Neural cell (in vitro differentiated cells): ENCODE measurements around the gene NR4A3. TPM values are rescaled to one million over a fixed set of nuclear protein-coding genes. Genes with fewer than 3 reads are reported as not detected.

Source experiments
- H2AFZ ChIP-seq: fragments of 200-600, 300-800 bp; sonication (generic), shearing (Covaris generic); 2 replicates; pipeline ENCODE4 v1.6.0; 2014; ENCODE audit warnings: low read depth, mild to moderate bottlenecking, antibody characterized with exemption, low read length, moderate library complexity
- H3F3A ChIP-seq: fragments of 200-600 bp; shearing (Covaris generic); 2 replicates; pipeline ENCODE4 v1.6.1; 2016; ENCODE audit warnings: mild to moderate bottlenecking, moderate library complexity, mixed read lengths, antibody characterized with exemption, low read length; ENCODE audit not compliant: insufficient read depth, poor library complexity, severe bottlenecking
- H3K27ac ChIP-seq: fragments of 200-600, 300-800 bp; sonication (generic), shearing (Covaris generic); 2 replicates; pipeline ENCODE4 v1.5.1; 2014; ENCODE audit warnings: mild to moderate bottlenecking, low read length, moderate library complexity
- H3K27me3 ChIP-seq: fragments of 300-800, 200-600 bp; sonication (generic), shearing (Covaris generic); 2 replicates; pipeline ENCODE4 v1.6.0; 2014; ENCODE audit warnings: mild to moderate bottlenecking, low read depth, low read length, moderate library complexity; ENCODE audit not compliant: insufficient read depth
- H3K36me3 ChIP-seq: fragments of 300-800, 200-600 bp; sonication (generic), shearing (Covaris generic); 2 replicates; pipeline ENCODE4 v1.5.1; 2014; ENCODE audit warnings: mild to moderate bottlenecking, antibody characterized with exemption, low read length, moderate library complexity; ENCODE audit not compliant: insufficient read depth
- H3K4me2 ChIP-seq: fragments of 300-800, 200-600 bp; sonication (generic), shearing (Covaris generic); 2 replicates; pipeline ENCODE4 v1.6.0; 2014; ENCODE audit warnings: mild to moderate bottlenecking, low read length
- H3K4me3 ChIP-seq: fragments of 300-800, 200-600 bp; sonication (generic), shearing (Covaris generic); 2 replicates; pipeline ENCODE4 v1.5.1; 2014; ENCODE audit warnings: mild to moderate bottlenecking, low read length, moderate library complexity
- H3K79me2 ChIP-seq: fragments of 200-600 bp; shearing (Covaris generic); replicated peaks from 2 replicates; pipeline ENCODE4 v1.6.0; 2014; ENCODE audit warnings: mild to moderate bottlenecking, low read length, moderate library complexity; ENCODE audit not compliant: insufficient read depth
- H3K9ac ChIP-seq: fragments of 300-800, 200-600 bp; sonication (generic), shearing (Covaris generic); 2 replicates; pipeline ENCODE4 v1.6.1; 2016; ENCODE audit warnings: mild to moderate bottlenecking, low read length, mixed read lengths
- H3K9me2 ChIP-seq: fragments of 200-600 bp; shearing (Covaris generic); 2 replicates; pipeline ENCODE4 v1.6.1; 2016; ENCODE audit warnings: mild to moderate bottlenecking, low read length, mixed read lengths; ENCODE audit not compliant: insufficient read depth
- H3K9me3 ChIP-seq: fragments of 200-600, 300-800 bp; sonication (generic), shearing (Covaris generic); 2 replicates; pipeline ENCODE4 v1.6.1; 2016; ENCODE audit warnings: mild to moderate bottlenecking, mixed run types, low read length, moderate library complexity, mixed read lengths
- H4K20me1 ChIP-seq: fragments of 200-600 bp; shearing (Covaris generic); 2 replicates; pipeline ENCODE4 v1.6.1; 2016; ENCODE audit warnings: mild to moderate bottlenecking, mixed run types; ENCODE audit not compliant: insufficient read depth
- CTCF ChIP-seq: fragments of 450-650 bp; IDR thresholded peaks from 2 replicates; pipeline ENCODE4 v1.5.1; 2014; ENCODE audit warnings: antibody characterized with exemption, mild to moderate bottlenecking, moderate library complexity; ENCODE audit not compliant: poor library complexity, severe bottlenecking
- EP300 ChIP-seq: fragments of 450-650 bp; conservative IDR thresholded peaks from 2 replicates; pipeline ENCODE4 v1.6.1; 2014; ENCODE audit warnings: antibody characterized with exemption, mild to moderate bottlenecking, moderate library complexity; ENCODE audit not compliant: poor library complexity, severe bottlenecking
- EZH2 ChIP-seq: fragments of 200-600, 300-800 bp; shearing (Covaris generic), sonication (generic); IDR thresholded peaks from 2 replicates; pipeline ENCODE4 v1.6.1; 2014; ENCODE audit warnings: antibody characterized with exemption, low read length, borderline replicate concordance, mild to moderate bottlenecking; ENCODE audit not compliant: insufficient read depth, poor library complexity, severe bottlenecking
- MXI1 ChIP-seq: fragments of 450-650 bp; conservative IDR thresholded peaks from 2 replicates; pipeline ENCODE4 v1.6.1; 2014; ENCODE audit warnings: antibody characterized with exemption, mild to moderate bottlenecking; ENCODE audit not compliant: poor library complexity, severe bottlenecking
- POLR2AphosphoS5 ChIP-seq: IDR thresholded peaks from 2 replicates; pipeline ENCODE4 v1.6.1; 2012
- RAD21 ChIP-seq: fragments of 450-650 bp; conservative IDR thresholded peaks from 2 replicates; pipeline ENCODE4 v1.6.1; 2014; ENCODE audit warnings: antibody characterized with exemption, mild to moderate bottlenecking, moderate library complexity
- REST ChIP-seq: IDR thresholded peaks from 2 replicates; pipeline ENCODE4 v1.6.1; 2012; ENCODE audit warnings: borderline replicate concordance
- SMC3 ChIP-seq: fragments of 450-650 bp; conservative IDR thresholded peaks from 2 replicates; pipeline ENCODE4 v1.6.1; 2014; ENCODE audit warnings: antibody characterized with exemption, mild to moderate bottlenecking, moderate library complexity; ENCODE audit not compliant: poor library complexity
- TAF1 ChIP-seq: IDR thresholded peaks from 2 replicates; pipeline ENCODE4 v1.6.1; 2012; ENCODE audit warnings: low read depth
- polyA plus RNA-seq: library from polyadenylated mRNA; depleted of rRNA; stranded (reverse); fragments of >200 nt; gene quantifications from 2 replicates; pipeline ENCODE4 v1.2.3, GENCODE V29; 2014

The NR4A3 gene
- polyA plus RNA-seq, 1 donor from 2014 or later: 2.7 TPM

GRCh38 chr9:99889120-99889519 lies 67.4 kb downstream of the NR4A3 start:
- H3F3A ChIP-seq: no peaks in the 10 kb centered on the region
- H2AFZ ChIP-seq: no peak overlapping the region
- no peaks in the 10 kb centered on the region for H3K9me3 ChIP-seq
- H3K27me3 ChIP-seq: no peaks in the 10 kb centered on the region
- H3K27ac ChIP-seq: no peak overlapping the region
- H3K9ac ChIP-seq: no peak overlapping the region
- no peak overlapping the region for H3K4me2 ChIP-seq
- no peaks in the 10 kb centered on the region for H3K9me2 ChIP-seq
- H3K4me3 ChIP-seq: no peak overlapping the region
- TF ChIP-seq TAF1: no peak
- TF ChIP-seq EP300: no peak
- TF ChIP-seq POLR2AphosphoS5: no peak
- no peak for TF ChIP-seq REST
- no peak for TF ChIP-seq MXI1
- TF ChIP-seq RAD21: no peak
- no peak for TF ChIP-seq SMC3
- no peak for TF ChIP-seq CTCF
- H3K36me3 ChIP-seq: no peaks in the 10 kb centered on the region
- H3K79me2 ChIP-seq: no peaks in the 10 kb centered on the region
- no peaks in the 10 kb centered on the region for H4K20me1 ChIP-seq

GRCh38 chr9:99894826-99895225 lies 73.1 kb downstream of the NR4A3 start:
- Histone ChIP-seq H3K9me3 (no peaks in the 10 kb centered on the region), H3K27ac (no peak overlapping the region), H3K4me2 (no peak overlapping the region), H4K20me1 (no peaks in the 10 kb centered on the region), H3K27me3 (no peaks in the 10 kb centered on the region), H2AFZ (no peak overlapping the region), H3K36me3 (no peaks in the 10 kb centered on the region), H3K9me2 (no peaks in the 10 kb centered on the region), H3K4me3 (no peak overlapping the region), H3K79me2 (no peaks in the 10 kb centered on the region), H3K9ac (no peak overlapping the region), H3F3A (no peaks in the 10 kb centered on the region)
- no peak for TF ChIP-seq CTCF
- TF ChIP-seq EP300: no peak
- no peak for TF ChIP-seq TAF1
- no peak for TF ChIP-seq POLR2AphosphoS5
- no peak for TF ChIP-seq EZH2
- TF ChIP-seq SMC3: no peak
